Articular chondrocyte of knee joint (primary cell): ENCODE results near the gene BUB3. TPM values are rescaled to one million over a fixed set of nuclear protein-coding genes. Genes with fewer than 3 reads are reported as not detected.

Experiments used
- total RNA-seq: library from RNA; depleted of rRNA; stranded (reverse); fragments of >200 nt; gene quantifications from 2 replicates; pipeline ENCODE4 v1.2.3, GENCODE V29; 2012

Gene BUB3, protein sequence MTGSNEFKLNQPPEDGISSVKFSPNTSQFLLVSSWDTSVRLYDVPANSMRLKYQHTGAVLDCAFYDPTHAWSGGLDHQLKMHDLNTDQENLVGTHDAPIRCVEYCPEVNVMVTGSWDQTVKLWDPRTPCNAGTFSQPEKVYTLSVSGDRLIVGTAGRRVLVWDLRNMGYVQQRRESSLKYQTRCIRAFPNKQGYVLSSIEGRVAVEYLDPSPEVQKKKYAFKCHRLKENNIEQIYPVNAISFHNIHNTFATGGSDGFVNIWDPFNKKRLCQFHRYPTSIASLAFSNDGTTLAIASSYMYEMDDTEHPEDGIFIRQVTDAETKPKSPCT
- total RNA-seq, result 112 and 130 TPM in 2 replicates

GRCh38 chr10:123154092-123154710, at the start of gene BUB3:
Gene BUB3 (plus strand): TSS chr10:123154402. CDS start chr10:123154918, 516 bp downstream.

GRCh38 chr10:123135415-123136141, 18.6 kb upstream of the BUB3 start, which contains the start of gene HMX3:
Gene HMX3 (plus strand): TSS chr10:123135970. CDS start chr10:123136051, 81 bp downstream.

GRCh38 chr10:123147635-123148413, 6.4 kb upstream of the BUB3 start, which contains the start of gene HMX2:
Gene HMX2 (plus strand): TSS chr10:123148136. CDS start chr10:123148379, 243 bp downstream.

Other genes starting within 250 kb of the BUB3 start
- not detected in 2 replicates for gene FAM24A, start 243.8 kb upstream of the BUB3 start, total RNA-seq
- 9.5 and 10.6 TPM in 2 replicates for gene C10orf88, start 200.2 kb upstream of the BUB3 start, total RNA-seq
- 4.1 and 5.1 TPM in 2 replicates for gene PSTK, start 174.0 kb upstream of the BUB3 start, total RNA-seq
- 7.8 and 9.0 TPM in 2 replicates for gene IKZF5, start 145.6 kb upstream of the BUB3 start, total RNA-seq
- 11.8 and 13.7 TPM in 2 replicates for gene ACADSB, start 145.4 kb upstream of the BUB3 start, total RNA-seq
- 0.11 TPM in 1 of 2 replicates, not detected in the other for gene HMX3, start 18.4 kb upstream of the BUB3 start, total RNA-seq
- not detected in 2 replicates for gene HMX2, start 6.3 kb upstream of the BUB3 start, total RNA-seq